ENCODE data around the gene LRRC23.

The LRRC23 gene

DNA sequence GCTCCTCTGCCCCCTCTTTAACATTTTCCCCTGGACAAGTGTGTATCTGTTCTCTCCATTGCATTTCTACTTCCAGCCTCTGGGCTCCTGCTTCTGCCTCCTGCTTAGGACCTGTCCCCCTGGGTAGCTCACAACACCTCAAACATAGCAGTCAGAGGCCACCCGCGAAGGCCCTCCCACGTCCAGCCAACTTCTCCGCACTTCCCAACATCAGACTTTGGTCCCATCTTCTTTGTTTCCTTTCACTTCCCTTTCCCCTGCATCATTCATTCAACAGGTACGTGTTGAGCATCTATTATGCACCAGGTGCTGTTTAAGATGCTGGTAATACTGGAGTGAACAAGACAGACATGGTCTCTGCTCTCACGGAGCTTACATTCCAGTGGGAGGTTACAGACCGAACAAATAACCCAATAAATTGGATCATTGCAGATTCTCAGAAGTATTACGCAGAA is 42.3 kb downstream of the LRRC23 start:
- no peak for DNase-seq

DNA sequence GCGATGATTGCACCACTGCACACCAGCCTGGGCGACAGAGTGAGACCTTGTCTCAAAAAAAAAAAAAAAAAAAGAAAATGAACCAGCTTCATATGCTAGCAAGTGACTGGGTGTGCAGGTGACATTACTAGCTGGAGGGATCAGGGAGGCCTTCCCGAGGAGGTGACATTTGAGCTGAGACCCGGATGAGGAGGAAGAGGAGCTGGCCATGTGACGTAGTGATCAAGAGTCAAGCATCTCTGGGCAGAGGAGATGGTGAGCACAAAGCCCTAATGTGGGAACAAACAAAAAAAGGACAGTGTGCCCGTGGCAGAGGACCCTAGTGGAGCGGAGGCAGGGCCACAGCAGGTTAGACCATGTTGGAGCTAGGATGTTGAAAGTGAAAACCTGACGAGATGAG is 43.0 kb downstream of the LRRC23 start:
- DNase-seq, result no peak

DNA sequence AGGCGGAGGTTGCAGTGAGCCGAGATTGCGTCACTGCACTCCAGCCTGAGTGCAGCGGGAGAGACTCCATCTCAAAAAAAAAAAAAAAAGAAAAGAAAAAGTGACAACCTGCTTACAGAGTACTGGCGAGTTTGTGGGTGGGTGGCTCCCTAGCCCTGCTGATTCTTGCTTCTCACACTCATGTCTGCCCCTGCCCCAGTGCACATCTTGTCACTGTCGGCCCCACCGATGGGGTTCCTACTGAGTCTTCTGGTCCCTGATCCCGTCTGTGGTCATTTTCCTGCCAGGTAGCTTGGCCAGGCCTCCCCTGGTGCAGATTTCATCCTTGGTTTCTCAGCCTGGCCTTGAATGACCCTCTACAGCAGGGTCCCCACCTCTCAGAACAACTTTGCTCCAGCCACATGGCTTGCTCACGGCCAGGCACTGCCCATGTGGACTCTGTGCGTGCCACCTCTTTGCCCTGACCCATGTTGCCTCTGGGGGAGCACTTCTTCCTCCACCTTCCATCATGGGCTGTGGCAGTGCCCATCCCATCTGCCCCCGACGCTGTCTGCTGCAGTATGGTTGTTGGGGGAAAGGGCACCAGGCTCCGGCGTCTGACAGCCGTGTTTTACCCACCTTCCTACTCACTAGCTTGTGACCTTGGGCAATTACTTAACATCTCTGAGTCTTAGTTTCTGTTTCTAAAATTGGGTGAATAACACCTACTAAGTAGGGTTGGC is 44.4 kb downstream of the LRRC23 start:
- no peak for DNase-seq

DNA sequence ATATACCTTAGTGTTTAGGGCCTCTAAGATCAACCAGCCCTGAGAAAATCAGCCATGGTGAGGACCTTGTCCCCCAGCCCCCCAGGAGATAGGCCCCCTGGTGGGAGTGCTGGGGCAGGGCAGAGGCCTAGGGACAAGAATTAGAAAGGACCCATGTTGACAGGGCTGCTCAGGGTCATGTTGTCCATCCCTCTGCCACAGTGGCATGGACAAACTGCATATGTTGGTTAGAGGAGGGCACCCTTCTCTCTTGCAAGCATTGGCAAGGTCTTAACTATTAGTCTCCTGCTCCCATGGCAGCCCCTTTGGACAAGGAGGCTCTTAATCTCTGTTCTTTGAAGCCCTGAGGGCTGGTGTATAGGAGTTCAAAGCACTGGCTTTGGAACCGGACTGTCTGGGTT is 45.8 kb downstream of the LRRC23 start:
- DNase-seq, result no peak

DNA sequence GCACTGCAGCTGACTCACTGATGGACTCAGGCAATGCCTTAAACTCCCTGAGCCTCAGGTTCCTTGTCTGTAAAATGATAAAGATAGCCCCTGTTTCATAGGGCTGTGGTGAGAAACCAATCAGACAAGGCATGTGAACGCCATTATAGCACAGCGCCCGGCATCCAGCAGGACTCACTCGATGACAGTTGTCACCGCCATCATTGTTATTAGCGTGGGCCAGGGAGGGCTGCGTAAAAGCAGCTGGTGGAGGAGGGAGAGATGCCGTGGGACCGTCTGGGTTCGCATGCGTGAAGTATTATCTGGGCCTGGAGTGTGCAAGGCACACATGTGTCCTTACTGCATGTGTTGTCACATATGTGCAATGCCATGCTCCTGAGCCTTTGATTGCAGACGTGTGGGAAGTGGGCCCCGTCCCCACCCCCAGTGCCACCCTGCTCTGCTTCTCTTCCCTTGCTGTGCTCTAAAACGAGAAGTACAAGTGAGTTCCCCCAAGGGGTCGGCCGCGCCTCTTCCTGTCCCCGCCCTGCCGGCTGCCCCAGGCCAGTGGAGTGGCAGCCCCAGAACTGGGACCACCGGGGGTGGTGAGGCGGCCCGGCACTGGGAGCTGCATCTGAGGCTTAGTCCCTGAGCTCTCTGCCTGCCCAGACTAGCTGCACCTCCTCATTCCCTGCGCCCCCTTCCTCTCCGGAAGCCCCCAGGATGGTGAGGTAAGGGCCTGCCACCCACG is 46.4 kb downstream of the LRRC23 start, which contains the start of gene PTPN6:
Gene PTPN6, plus strand, starts transcription at position 546 of the 730 bp plus-strand sequence. Its CDS starts 157 bp downstream, at position 703.
- DNase-seq, result no peak

DNA sequence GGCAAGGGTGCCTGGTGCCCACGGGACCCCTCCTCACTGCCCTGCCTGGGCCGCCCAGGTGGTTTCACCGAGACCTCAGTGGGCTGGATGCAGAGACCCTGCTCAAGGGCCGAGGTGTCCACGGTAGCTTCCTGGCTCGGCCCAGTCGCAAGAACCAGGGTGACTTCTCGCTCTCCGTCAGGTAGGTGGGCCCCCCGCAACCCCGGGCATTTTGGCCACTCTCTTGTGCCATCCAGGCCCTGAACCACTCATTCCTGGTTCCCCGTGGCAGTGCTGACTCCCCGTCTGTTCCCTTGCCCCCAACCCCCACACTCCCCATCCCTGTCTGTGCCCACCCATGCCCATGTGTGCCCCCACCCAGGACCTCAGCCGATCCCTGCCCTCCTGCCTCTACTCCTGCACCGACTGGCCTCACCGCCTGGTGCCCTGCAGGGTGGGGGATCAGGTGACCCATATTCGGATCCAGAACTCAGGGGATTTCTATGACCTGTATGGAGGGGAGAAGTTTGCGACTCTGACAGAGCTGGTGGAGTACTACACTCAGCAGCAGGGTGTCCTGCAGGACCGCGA is 47.0 kb downstream of the LRRC23 start:
- DNase-seq, result no peak

DNA sequence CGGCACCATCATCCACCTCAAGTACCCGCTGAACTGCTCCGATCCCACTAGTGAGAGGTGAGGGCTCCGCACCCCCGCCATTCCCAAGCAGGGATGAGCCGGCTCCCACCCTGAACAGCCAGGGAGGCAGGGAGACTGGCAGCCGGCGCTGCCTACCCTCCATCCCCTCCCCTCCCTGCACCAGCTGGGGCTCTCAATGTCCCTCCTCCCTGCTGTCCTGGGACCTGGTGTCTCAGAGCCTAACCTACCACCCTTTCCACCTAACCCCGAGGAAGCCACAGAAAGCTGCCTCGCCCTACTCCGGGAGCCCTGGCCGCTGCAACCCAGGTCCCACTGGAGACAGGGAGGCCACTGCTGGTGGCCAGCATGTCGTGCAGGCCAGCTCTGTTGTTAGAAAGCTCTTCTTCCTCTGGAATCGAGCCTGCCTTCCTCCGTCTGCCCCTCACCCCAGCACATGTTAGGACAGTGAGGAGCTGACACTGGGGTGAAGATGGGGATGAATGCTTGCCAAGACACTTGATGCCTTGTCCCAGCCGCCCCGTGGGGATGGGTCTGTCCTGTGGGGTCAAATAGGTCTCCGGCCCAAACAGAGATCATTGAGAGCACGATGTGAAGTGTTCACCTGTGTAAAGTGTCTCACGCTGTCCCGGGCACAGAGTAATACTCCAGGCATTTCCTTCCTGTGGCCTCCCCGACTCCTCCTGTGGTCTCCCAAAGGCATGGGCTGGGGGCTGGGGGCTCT is 47.7 kb downstream of the LRRC23 start:
- DNase-seq, result no peak

DNA sequence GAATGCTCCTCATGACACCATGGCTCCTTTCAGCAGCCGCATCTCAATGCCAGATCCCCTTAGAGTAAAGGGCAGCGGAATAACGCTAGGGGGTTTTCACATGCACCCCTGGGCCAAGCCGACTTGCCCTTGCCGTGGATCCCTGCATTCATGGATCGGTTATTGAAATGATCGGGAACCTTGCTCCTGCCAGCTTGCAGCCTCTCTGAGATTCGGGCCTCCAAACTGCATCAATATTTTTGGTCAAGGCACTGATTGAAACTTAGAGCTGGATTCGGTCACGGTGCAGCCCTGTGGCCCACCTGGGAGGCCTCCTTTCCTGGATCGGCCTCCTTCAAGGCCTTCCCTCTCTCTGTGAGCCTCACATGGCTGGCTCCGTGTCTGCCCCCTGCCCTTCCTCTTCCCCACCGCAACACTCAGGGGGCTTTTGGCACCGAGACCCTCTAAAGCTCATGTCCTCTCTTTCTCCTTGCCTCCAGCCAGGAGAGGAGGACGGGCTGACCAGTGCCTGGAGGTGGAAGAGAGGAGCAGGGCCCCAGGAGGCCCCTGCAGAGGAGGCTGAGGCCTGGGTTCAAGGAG is 48.3 kb downstream of the LRRC23 start:
- no peak for DNase-seq

DNA sequence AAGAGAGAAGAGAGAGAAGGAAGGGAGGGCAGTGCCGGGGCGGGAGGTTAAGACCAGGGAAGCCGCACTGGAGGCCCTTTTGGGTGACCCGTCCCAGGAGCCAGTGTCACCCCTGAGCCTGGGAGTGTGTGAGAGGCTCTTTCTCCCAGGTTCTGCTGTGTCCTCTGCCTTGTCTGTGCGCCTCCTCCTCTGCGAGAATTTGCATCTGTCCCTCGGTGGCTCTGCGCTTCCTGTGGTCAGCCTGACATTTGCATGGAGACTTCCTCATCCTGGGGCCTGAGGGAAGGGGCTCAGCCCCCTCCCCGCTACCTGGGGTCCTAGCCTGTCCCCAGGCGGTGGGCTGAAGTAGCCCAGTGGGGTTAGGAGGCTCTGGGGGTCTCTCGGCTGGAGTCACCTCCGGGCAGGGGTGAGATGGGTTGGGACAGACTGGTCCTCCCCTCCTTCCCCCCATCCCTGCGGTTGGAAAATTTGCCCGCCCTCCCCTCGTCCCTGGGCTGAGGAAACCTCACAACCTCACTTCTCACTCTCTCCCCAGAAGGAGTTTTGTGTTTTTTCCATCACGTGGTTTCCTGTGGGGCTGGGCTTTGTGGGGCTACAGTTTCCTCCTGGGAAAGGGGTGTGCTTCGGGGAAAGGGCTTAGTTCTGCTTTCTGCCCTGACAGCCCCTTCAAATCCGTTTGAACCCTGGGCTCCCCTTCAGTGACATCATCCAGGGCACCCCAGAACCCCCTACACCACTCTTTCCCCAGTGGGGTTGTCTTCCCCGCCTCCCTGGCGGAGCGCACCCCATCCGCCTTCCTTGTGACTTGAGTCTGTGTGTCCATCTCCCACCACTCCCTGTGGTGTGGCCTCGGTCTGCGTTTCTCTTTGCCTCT is 49.1 kb downstream of the LRRC23 start:
- no peak for DNase-seq

DNA sequence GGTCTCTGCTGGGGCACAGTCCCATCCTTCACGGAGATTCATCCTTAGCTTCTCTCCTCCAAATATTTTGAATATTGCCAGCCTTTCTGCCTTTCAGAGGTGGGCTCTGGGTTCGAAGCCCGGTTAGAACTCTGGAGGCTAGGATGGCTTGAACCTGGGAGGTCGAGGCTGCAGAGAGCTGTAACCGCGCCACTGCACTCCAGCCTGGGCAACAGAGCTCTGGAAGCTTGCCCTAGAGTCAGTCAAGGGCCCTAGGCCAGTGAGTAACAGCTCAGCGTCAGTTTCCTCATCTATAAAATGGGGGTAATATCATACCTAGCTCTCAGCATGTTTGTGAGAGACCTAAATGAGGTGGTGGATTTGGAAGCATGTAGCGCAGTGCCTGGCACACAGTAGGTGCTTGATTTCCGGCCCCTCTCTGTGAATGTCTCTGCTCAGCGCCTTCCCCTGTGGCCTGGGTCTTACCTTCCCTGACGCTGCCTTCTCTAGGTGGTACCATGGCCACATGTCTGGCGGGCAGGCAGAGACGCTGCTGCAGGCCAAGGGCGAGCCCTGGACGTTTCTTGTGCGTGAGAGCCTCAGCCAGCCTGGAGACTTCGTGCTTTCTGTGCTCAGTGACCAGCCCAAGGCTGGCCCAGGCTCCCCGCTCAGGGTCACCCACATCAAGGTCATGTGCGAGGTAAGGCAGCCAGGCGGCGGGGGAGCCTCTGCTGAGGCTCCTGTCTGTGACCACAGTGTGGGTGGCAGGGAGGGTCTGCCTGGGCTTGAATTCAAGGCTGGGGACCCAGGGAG is 49.9 kb downstream of the LRRC23 start:
- no peak for DNase-seq

DNA sequence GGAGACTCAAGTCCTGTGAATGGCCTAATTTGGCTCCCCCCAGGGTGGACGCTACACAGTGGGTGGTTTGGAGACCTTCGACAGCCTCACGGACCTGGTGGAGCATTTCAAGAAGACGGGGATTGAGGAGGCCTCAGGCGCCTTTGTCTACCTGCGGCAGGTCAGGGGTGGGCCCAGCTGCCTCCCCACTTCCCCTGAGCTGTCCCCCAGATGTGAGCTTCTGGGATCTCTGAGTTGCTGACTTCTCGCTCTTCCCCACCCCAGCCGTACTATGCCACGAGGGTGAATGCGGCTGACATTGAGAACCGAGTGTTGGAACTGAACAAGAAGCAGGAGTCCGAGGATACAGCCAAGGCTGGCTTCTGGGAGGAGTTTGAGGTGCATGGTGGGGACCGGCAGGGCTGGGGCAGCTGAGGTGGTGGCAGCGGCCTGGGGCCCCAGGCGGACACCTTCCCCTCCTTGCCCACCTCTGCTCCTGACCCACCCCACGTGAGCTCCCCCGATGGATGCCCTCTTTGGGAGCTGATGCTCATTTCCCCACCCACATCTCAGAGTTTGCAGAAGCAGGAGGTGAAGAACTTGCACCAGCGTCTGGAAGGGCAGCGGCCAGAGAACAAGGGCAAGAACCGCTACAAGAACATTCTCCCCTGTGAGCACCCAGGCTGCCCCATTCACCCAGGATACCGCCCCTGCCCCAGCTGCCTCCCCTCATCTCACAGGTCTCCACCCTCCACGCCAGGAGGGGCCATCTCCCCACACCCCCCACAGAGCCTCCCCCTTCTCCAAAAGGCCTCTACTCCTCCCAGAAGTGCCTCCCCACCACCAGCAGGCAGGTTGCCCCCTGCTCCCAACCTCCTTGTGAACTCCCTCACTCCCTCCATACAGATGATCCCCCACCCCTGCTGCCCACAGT is 50.7 kb downstream of the LRRC23 start:
- no peak for DNase-seq

DNA sequence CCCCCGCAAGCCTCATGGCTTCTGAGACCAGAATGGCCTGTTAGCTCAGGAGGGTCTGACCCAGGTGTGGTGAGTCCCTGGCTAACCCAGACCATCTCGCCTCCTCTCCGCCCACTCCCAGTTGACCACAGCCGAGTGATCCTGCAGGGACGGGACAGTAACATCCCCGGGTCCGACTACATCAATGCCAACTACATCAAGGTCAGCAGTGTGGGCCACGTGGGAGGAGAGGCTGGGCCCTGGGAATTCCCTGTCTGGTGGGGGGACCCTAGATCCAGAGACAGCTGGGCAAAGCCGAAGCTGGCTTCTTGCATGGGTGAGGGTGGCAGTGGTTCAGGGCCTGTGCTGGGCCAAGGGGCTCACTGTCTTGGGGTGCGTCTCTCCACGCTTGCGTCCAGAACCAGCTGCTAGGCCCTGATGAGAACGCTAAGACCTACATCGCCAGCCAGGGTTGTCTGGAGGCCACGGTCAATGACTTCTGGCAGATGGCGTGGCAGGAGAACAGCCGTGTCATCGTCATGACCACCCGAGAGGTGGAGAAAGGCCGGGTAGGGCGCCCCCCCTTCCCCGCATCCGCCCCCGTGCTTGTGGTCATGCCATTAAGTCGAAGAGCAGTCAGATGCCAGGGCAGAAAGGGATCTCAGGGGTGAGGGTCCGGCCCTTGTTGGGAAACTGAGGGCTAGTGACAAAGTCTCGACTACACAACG is 51.6 kb downstream of the LRRC23 start:
- DNase-seq, result no peak

DNA sequence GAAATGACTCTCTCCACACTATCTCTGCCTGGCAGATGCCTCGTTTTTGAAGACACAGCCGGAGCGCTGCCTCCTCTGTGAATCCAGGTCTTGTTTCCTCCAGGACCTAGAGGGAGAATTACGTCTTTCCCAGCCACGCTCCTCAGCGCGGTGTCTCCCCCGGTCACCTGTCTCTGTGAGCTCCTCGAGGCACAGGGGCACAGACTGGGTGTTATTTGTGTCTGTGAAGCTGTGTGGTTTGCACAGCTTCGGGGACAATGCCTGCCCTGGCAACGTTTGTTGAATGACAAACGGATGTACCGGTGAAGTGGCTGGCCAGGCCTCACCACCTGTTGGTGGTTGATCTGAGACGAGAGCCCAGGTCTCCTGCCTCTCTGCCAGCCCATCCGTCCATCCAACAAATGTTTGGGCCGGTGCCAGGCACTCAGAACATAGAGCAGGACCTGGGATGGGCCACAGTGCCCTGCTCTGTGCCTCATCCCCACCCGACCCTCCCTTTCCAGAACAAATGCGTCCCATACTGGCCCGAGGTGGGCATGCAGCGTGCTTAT is 52.6 kb downstream of the LRRC23 start:
- no peak for DNase-seq

DNA sequence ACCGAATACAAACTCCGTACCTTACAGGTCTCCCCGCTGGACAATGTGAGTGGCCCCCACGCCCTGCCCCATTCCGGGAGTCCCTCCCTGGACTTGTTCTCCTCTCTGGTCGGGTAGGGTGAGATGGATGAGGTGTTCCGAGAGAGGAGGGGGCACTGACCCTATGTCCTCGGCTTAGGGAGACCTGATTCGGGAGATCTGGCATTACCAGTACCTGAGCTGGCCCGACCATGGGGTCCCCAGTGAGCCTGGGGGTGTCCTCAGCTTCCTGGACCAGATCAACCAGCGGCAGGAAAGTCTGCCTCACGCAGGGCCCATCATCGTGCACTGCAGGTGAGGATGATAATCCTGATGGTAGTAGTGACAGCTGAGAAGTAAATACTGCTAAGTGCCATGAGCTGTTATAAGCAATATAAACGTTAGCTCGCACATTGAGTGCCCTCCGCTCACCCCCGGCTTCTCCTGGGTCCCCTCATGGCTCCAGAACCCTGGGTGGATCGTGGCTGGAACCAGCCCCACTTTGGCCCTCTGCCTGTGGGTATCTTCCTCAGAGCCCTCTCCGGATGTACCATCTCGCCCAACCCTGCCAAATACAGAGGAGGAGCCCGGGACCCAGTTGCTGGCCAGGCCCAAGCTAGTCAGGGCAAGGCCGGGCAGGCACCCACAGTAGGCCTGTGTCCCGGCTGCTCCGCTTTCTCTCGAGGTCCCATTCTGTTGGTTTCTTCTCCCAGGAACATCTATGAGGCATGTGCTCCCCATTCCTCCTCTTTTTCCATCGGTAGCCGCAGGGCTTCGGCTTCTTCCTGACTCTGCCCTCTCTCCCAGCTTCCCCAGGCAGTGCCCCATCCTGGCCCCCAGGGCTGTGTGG is 53.4 kb downstream of the LRRC23 start:
- DNase-seq, result no peak

DNA sequence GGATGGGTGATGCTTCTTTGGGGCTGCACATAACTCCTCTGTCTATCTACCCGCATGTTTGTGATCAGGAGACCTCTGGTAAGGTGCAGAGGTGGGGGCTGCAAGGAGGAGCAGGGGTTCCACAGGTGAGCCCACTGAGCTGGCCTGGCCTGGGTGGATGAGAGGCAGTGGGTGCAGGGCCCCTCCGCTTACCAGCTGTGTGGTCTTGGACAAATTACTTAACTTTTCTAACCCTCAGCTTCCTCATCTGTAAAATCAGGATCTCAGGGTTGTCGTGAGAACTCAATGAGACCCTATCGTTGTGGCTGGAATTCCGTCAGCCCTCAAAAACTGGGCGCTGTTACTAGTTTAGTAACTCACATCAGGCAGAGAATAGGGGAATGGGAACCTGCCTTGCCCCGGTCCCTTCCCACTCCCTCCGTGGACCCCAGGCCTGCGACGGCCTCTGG is 54.0 kb downstream of the LRRC23 start:
- DNase-seq, result no peak

DNA sequence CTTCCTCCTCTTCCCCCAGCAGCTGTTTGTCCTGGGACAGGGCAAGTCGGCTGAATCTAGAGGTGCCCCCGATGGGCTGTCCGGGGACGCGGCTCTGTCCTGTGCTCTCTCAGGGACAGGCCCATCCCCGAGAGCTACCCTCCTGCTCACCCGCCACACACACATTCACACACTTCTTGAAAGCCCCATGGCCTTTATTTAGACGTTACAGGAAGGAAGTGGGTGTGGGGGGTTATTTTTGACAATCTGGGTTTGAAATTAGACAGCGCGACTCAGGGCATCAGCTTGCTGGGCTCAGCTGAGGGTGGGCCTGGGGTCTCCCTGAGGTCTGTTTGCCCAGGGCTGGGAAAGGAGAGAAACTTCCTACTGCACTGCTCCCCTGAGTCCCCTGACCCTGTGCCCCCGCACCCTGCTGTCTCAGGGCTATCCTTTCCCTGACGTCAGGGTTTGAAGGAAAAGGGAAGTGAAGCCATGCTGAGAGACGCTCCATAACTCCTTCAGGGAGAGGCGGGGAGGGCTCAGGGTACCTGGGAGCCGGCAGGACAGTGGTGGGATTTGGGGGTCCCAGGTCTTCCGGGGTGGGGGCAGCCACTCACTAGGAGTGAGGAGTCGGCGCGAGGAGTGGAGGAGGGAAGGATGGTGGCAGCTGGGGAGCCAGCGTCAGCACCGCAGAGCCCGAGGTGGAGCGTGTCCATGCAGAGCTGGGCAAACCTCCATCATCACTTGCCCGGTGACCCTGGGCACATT is 54.6 kb downstream of the LRRC23 start:
- DNase-seq, result no peak
